Right ventricle myocardium inferior (tissue), 1 donor: Measurements from ENCODE around the gene GSE1. TPM values are rescaled to one million over a fixed set of nuclear protein-coding genes. Genes with fewer than 3 reads are reported as not detected.
A peak's percentile ranks its signal among the peaks of the same experiment; 100 is the strongest.

Source experiments
- ATAC-seq: fragments of 200-7000 bp; cut with Tn5 transposase; one replicate; pipeline ENCODE4 v1.9.1; 2020; ENCODE audit warnings: mild to moderate bottlenecking, moderate library complexity
- DNase-seq: peaks from one replicate; pipeline ENCODE4 v3.0.0; 2021; ENCODE audit errors: missing footprints
- intact Hi-C: fragments of 100-400 bp; cut with DNase I; formaldehyde crosslinking; loops from one replicate; pipeline ENCODE4 v1.11.0; 2022
- total RNA-seq: library from RNA; stranded (reverse); fragmentation: NEBNext Ultra II Directional; extraction: Animal tissue kit (Norgen Biotek cat#: 25700); gene quantifications from one replicate; pipeline ENCODE4 v1.2.1, GENCODE V29; 2021
- donor health status: DM: no; HTN: yes; CAD: no; lungs with severe emphysema.

GSE1 gene
- total RNA-seq, 1 donor from 2014 or later, result 28.9 TPM

DNA sequence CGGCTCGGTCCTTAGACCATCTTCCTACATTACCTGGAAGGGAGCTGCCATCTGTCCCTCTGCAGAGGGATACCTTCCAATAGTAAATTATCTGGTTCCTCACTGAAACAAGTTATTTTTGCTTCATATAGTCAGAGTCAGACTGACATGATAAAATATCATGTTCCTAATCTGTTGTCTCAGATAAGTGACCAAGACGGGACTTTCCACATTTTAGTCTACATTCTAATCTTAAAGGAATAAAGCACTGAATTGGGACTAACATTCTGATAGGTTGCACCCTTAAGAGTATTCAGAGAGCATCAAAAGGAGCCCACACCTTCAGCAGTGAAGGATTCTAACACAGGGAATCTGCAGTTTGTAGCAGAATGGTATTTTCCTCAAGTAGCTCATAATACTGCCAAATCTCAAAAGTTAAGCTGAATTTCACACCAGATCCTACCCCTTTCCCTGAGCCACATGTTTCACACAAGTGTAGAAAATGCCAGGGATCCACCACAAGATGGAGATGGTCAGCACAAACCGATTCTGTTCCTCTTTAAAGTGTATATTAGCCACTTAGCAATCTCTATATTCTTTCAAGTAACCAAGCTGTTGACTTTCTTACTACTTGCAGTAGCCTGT lies 62.2 kb downstream of the GSE1 start:
- DNase-seq, result no peak
- ATAC-seq, result no peak
- intact Hi-C loops, result no loop called here

DNA sequence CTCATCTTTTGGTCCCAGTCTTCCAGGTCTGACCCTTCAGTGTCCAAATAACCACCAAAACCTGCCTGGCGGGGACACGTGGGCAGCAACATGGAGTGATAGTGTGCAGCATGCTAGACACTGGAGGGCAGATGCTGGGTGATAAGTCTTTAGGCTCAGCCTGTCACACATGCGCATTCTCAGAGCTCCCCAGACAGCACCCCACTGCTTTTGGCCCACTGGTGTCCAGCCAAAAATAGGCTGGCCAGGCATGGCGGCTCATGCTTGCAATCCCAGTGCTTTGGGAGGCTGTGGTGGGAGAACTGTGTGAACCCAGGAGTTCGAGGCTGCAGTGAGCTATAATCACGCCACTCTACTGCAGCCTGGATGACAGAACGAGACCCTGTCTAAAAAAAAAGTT lies 63.3 kb downstream of the GSE1 start:
- intact Hi-C loops, result no loop called here

DNA sequence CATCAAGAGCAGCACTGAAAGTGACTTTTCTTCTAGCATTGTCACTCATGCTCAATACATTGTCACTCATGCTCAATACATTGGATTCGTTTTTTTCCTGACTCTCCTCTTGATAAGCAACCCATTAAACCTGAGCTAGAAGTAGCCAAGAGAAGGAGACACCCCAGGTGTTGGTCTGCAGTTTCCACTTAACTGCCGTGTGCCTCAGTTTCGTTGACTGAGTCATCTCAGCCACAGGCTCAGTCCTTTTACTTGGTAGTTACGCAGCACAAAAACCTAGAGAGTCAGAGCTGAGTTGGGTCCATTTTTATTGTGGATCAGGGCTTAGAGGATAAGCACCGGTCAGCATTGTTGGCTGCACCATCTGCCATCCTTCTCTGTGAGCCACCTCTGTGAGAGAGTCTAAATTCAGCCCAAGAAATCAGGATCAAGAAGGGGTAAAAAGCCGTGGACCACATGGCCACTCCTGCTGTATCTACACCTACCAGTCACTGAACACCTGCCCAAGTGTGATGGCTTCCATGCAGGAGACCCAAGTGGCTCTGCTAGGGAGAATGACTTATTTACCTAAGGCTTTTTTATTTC lies 64.4 kb downstream of the GSE1 start:
- no peak for ATAC-seq
- no peak for DNase-seq
- intact Hi-C loops, result no loop called here

More for the DNA sequence above, 63.3 kb downstream of the GSE1 start:
- DNase-seq, result no peak
- ATAC-seq, result no peak

DNA sequence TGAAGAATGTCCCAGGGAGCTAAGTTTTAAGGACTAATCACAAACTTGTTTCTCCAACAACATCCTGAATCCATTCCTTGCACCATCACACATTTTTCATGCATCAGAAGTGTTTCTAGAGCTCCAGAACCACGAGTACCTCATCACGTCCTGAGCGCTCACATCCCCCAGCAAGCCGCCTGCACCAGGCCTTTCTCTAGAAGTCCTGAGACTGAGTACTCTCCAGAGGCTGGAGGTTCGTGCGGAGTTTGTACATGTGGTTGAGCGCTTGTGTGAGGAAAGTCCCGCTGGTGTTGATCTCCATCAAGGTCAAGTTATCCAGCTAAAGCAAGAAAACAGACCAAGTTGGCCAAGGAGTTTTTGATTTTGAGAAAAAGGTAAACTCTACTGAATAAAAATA lies 64.9 kb downstream of the GSE1 start:
- intact Hi-C loops, result no loop called here
- ATAC-seq (no peak), DNase-seq (no peak)

DNA sequence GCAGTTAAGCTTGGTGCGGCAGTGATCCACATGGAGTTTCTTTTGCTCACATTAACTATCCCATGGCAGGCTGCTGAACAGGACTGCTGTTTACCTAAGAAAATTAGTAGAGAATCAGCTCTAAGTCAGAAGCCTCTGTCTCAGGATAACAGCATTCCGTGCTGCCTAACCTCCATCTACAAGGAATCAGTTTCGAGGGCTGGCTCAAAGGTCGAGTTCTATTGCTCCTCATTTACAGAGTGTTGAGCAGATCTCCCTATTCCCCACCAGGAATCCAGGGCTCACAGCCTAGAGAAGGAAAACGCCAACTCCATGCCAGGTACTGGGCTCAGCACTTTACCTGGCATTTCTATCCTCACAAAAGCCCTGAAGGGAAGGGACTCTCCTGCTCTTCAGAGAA lies 65.7 kb downstream of the GSE1 start:
- no peak for ATAC-seq
- no peak for DNase-seq
- intact Hi-C loops, result no loop called here

DNA sequence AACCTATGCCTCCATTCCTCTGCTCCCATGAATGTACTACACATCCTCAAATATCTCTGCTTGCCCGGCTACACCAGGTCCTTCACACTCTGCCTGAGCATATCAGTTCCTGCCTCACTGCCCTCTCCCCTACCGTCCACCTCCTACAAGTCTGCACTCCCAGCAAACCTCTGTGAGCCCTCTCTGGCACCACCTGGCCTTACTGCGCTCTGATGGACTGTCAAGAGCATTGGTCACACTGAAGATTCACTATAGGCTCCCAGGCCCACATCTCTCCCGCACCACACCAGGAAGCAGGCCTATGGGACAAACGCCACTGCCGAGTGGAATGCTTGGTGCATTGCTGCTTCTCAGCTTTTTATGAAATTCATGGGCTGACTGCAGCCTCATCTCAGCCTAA lies 66.7 kb downstream of the GSE1 start:
- ATAC-seq (no peak), DNase-seq (no peak)
- intact Hi-C loops, result no loop called here

DNA sequence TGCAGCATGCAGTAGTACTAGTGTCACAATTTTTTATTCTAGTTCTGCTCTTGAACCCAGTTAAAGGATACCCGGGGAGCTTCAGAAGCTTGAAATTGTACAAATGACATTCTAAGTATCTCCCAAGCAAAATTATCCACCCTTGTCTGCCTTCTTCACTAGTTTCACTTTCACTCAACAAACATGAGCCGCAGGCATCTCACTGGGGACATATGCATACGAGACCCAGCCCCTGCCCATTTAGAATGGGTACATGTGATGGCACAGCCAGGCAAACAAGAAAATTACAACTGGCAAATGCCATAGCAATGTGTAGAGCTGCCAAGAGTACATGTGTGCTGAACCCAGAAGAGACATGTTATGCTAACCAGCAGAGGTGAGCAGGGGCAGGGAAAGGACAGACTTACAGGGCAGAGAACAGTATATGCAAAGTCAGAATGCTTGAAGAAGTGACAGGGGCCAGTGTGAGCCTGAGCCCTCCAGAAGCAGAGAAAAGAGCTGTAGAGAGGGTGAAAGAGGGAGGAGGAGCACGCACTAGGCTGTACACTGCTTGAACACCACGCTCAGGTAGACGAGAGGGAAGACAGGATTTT lies 67.3 kb downstream of the GSE1 start:
- ATAC-seq, result no peak
- intact Hi-C loops, result no loop called here
- no peak for DNase-seq

DNA sequence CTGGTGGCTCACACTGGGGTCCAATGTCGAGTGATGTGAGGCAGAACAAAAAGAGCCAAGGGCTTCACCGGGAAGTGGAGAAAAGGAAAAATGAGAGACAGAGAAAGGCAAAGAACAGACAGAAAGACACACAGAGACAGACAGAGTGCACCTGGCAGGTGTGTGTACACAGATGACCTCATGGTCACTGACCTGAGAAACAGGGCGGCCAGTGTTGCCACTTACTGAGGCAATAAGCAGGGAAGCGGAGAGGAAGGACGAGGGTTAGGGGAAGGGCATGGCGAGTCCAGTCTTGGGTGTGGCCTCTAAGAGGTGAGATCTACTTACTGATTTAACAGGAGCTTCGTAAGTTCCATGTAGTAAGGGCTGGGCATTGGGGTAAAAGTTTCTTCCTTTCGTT lies 68.1 kb downstream of the GSE1 start:
- ATAC-seq (no peak), DNase-seq (no peak)
- intact Hi-C loops, result no loop called here

DNA sequence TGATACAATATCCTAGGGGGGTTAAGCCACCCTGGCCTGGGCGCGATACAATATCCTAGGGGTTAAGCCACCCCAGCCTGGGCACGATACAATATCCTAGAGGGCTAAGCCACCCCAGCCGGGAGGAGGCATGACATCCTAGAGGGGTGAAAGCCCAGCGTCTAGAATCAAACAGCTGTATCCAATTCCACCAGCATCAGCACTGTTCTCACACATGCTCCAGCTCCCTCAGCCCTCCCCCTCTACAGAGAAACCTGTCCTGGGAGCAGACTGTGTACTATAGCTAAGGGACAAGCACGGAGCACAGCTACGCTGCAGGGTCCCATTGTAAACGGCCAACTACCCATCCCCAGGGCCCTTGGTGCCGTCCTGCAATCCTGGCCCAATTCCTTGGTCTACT lies 69.4 kb downstream of the GSE1 start:
- ATAC-seq, result no peak
- intact Hi-C loops, result no loop called here
- DNase-seq, result no peak

DNA sequence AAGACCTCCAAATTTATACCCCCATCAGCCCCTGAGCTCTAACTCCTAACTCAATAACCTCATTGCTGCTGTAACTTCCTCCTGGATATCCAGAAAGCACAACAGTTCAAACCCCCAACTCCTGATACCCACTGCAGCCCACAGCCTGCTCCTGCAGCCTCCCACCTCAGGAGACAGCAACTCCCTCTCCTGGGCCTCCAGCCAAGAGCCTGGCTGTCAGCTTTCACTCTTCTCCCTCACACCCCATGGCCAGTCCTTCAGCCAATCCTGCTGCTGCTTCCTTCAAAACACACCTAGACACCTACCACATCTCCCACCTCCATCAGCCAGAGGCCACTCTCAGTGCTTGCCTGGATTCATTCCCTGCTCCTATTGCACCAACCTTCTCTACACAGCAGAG lies 70.2 kb downstream of the GSE1 start:
- ATAC-seq (no peak), DNase-seq (no peak)
- intact Hi-C loops, result no loop called here

DNA sequence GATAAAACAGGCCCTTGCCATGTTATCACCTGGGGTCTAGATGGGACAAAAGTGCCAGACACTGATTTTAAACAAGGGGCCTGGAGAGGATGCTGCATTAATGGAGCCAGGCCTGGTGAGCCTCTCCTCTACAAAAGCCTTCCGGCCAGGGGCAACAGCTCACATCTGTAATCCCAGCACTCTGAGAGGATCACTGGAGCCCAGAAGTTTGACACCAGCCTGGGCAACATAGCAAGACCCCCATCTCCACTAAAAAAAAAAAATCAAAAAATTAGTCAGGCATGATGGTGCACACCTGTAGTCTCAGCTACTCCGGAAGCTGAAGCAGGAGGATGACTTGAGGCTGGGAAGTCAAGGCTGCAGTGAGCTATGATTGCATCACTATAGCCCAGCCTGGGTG lies 72.1 kb downstream of the GSE1 start:
- ATAC-seq (no peak), DNase-seq (no peak)
- intact Hi-C loops, result no loop called here

DNA sequence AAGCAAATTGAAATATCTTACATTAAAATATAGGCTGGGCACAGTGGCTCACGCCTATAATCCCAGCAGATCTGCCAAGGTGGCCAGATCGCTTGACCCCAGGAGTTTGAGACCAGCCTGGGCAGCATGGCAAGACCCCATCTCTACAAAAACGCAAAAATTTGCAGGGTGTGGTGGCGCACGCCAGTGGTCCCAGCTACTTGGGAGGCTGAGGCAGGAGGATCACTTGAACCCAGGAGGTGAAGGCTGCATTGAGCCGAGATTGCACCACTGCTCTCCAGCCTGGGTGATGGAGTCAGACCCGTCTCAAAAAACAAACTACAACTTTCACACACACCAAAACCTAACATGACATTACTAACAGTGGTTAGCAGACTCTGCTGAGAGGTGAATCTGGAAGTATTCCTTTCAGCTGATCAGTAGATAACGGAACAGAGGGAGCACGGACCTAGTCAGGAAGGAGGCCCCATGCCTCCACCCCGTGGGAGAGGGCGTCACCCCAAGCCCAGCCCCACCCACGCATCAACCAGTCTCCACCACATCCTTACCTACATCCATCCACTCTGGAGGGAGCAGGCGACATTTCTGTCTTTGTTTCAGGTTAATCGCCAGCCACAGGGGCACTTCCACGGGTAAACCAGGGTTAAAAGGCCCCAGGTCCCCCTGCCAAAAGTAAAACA lies 73.9 kb downstream of the GSE1 start:
- ATAC-seq (no peak), DNase-seq (no peak)
- intact Hi-C loops, result no loop called here

DNA sequence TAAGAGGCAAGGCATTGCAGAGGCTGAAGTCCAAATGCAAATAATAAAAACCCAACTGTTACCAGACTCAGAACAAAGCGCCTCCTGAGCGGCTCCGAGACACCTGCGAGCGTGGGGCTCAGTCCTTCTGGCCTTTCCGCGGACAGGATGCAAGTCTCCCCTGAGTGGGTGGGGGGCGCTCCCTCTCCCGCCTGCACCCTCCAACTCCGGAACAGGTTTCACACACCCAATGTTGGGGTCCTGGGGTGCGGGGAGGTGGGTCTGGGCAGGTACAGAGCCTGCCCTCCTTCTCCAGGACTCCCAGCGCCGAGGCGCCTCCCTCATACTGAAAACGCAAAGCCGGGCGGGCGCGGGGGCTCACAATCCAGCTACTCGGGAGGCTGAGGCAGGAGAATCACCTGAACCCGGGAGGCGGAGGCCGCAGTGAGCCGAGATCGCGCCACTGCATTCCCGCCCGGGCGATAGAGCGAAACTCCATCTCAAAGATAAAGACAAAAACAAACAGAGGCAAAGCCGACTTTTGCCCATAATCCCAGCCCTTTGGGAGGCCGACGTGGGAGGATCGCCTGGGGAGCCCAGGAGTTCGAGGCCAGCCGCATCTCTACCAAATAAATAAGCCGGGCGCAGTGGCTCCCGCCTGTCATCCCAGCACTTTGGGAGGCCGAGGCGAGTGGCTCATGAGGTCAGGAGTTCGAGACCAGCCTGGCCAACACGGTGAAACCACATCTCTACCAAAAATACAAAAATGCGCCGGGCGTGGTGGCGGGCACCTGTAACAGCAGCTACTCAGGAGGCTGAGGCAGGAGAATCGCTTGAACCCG lies 74.7 kb downstream of the GSE1 start:
- ATAC-seq (no peak), DNase-seq (no peak)
- intact Hi-C loops, result no loop called here

DNA sequence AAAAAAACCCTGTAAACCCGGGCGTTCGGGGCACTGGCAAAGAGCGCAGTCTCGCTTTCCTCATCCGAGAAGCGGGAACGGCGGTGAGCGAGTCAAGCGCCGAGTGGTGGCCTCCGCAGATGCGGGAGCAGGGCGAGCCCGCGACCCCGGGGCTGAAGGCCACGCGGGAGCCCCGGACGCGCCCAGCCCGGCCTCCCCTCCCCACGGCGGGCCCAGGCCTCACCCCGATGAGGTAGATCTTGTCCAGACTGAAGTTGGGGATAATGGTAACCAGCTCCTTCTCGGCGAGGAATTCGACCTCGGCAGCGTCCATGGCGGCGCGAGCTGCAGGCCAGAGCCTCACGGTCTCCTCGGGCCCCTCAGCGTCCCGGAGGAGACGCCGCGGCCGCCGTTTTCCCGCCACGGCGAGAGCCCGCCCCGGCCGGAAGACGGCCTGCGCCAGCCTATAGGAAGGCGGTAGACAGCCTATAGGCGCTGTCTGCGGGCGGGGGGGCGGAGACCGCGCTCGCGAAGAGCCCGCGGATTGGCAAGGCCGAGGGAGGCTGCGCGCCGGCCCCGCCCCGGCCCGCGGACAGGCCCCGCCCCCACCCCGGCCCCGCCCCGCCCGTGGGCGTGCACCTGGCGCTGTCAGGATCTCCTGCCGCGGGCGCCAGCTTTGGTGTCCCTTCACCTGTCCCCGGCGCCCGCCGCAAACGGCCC lies 75.6 kb downstream of the GSE1 start, which contains the start of gene GINS2:
Gene GINS2, minus strand, starts transcription at position 369 of the 699 bp plus-strand sequence. Its CDS starts 56 bp downstream, at position 313.
- DNase-seq, result peak; percentile 96
- intact Hi-C loops, result no loop called here
- ATAC-seq, result peak; percentile 100

DNA sequence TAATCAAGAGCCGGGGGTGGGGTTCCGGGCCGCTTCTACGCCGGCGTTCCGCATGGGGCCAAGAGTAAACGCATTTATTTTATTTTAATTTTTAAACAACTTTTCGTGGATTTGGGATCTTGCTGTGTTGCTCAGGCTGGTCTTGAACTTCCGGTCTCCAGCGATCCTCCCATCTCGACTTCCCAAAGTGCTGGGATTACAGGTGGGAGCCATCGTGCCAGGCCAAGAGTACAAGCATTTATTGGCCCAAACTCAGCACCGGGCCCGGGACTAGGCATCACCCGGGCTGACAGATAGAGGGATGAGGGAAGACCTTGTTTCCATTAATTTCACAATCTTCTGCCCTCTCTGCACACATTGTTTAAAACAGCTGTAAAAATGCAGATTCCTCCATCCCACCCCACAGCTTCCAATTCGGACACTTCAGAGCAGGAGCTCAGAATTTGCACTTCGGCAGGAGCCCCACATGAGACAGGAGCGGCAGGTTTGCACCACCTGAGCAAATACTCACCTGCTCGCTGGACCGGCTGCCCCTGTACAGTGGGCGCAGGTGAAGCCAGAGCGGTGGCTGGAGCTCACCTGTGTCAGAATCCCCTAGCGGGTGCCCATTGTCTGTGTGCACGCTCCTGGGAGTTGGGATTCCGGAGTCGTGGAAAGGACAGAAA lies 76.3 kb downstream of the GSE1 start:
- intact Hi-C loops, result no loop called here
- DNase-seq (no peak), ATAC-seq (no peak)

DNA sequence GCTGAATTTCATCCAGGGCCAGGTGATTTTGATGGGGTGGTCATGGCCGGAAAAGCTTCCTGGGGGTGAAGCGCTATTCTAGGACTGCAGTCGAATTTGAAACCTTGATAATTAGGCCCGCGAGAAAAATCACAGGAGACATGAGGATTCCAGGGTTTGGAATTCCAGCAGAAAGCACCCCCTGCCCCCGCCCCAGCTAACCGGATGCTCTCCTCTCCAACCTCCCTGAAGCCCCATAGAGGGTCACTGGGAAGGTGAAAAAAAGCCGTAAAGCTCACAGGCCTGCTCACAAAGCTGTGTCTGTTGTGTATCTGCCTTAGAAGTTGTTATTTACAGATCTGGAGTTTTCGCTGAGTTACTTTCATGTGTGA lies 76.8 kb downstream of the GSE1 start:
- intact Hi-C loops, result no loop called here
- DNase-seq (no peak), ATAC-seq (no peak)

DNA sequence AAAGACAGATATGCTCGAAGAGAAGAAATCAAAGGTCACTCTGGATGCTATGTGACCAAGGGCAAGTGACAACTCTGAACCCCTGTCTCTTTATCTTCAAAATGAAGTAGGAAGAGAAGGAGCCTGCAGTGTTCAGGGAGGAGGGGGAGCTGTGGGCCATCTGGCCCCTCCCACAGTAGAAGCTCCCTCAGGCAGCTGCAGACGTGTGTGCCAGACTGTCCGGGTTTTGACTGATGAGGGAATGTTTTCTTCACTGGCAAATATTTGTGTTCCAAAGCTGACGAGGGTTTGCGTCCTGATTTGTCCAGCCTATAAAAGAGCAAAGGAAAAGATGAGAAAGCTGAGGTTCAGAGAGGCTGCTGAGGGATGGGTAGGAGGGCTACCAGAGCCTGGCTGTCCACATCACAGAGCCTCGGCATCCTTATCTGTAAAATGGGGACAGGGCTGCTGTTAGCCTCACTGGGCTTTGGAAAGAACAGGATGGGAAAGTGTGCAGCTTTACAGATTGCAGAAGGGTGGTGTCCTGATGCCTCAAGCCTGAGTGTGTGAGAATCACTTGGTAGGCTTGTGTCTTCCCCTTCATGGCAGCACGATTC lies 77.4 kb downstream of the GSE1 start:
- ATAC-seq, result no peak
- DNase-seq, result no peak
- intact Hi-C loops, result no loop called here
